GM21723 (cell line): ENCODE data around the gene PDE11A.

Source experiments
- ATAC-seq: cut with Tn5 transposase; IDR thresholded peaks from one replicate; pipeline ENCODE4 v1.9.1; 2021; ENCODE audit warnings: mild to moderate bottlenecking, moderate library complexity; ENCODE audit not compliant: unreplicated experiment

PDE11A gene

GRCh38 chr2:177584030-177584692 lies 488.4 kb downstream of the PDE11A start:
- no peak for ATAC-seq

GRCh38 chr2:177582000-177582399 lies 490.6 kb downstream of the PDE11A start:
- ATAC-seq: no peak

- ATAC-seq: no peak
These were observed 493.0 kb downstream of the PDE11A start for GRCh38 chr2:177579486-177580036.

GRCh38 chr2:177578454-177578853 lies 494.1 kb downstream of the PDE11A start:
- ATAC-seq: no peak

- ATAC-seq: no peak
These were observed 495.5 kb downstream of the PDE11A start for GRCh38 chr2:177577075-177577474.

DNA sequence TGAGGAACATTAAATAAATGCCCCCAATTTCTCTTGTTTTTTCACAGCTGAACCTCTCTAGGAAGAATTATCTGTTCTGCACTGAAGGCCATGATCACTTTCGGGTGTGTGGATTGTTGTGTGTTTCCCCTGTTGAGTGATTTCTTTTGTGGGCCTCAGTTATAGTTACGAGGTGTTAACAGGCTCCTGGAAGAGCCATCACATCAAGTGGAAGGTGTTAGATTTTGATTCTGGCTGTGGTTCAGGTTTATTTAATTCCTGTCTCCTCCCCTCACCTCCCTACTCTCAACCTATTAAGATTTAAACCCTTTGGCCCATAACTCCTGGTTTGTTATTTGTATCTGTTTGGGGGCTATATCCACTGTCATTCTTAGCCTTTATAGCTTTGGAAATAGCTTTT lies 497.2 kb downstream of the PDE11A start:
- no peak for ATAC-seq

DNA sequence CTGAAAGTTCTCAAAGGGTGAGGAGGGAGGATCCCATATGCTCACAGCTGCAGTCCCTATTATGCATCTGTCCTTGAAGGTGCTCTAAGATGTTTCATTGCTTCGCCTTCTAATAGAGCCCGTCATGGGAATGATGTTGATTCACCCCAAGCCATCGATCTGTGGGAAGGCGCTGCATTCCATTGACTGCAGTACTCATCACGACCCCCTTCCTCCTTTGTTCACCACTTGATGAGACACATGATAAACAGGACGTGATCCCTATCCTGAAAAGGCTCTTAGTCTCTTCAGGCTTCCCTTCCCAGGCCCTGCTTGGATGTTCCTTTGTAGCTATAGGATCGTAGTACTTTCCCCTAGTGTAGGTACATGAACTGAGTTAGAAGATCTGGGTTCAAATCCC lies 498.2 kb downstream of the PDE11A start:
- ATAC-seq: no peak
